ENCODE measurements around the gene RPL22L1. TPM values are rescaled to one million over a fixed set of nuclear protein-coding genes. Genes with fewer than 3 reads are reported as not detected.

Gene RPL22L1
- total and polyA plus RNA-seq, 2 experiments from 2014 or later, result 82.2 to 110 TPM

DNA sequence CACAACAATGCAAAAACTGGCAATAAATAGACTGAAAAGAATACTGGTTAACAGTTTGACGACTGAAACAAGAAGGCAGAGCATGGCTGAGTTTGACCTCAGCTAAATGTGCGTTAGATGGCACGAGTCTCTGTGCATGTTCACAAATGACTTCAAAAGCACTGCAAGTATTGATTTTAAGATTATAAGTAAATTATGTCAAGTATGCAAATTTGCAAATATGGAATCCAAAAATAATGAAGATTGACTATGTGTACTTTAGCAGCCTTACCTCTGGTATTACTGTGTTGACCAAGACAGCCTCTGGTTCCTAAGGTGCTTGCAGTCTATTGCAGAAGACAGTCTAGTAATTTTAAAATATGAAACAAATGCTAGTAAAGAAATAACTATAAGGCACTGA is 41.1 kb upstream of the RPL22L1 start:
- TF ChIP-seq EZH2phosphoT487 (IDR thresholded peaks at IDR 0.05; ENCODE audit: insufficient read depth, low read depth) (no peak), EZH2 (IDR thresholded peaks at IDR 0.05; ENCODE audit: insufficient read depth, poor library complexity, severe bottlenecking) (no peak)
- Histone ChIP-seq H3K4me3 (no peak overlapping the region), H3K79me2 (ENCODE audit: insufficient read depth) (peaks cover 16% of the 10 kb centered on the region), H3K9me3 (ENCODE audit: low read depth) (no peaks in the 10 kb centered on the region), H3F3A (ENCODE audit: insufficient read depth) (peaks cover 21% of the 10 kb centered on the region), H4K20me1 (ENCODE audit: insufficient read depth) (no peaks in the 10 kb centered on the region), H3K9ac (no peak overlapping the region), H3K36me3 (ENCODE audit: low read depth) (no peaks in the 10 kb centered on the region), H3K9me2 (ENCODE audit: insufficient read depth) (no peaks in the 10 kb centered on the region), H3K27me3 (replicated peaks; ENCODE audit: insufficient read depth) (no peaks in the 10 kb centered on the region; the same call in 1 of the 2 replicates), H3K4me1 (ENCODE audit: insufficient read depth) (peaks cover 16% of the 10 kb centered on the region), H3K4me2 (ENCODE audit: unreplicated experiment) (no peak overlapping the region), H3K27ac (no peak overlapping the region), H2AFZ (no peak overlapping the region)
- WGBS, 2 experiments (ENCODE audit: low coverage in 1 of 2, low lambda C conversion rate in 2 of 2, missing lambda C conversion rate in 2 of 2), result 89 to 91% methylated on average over 3 of the region's 3 CpGs
- no peak for DNase-seq
- in situ Hi-C loops (cut with MboI), result no loop called here

- no peak overlapping the region for H3K9ac ChIP-seq
- in situ Hi-C loops (cut with MboI), result no loop called here
Observed at GRCh38 chr3:170910542-170910941, 40.5 kb upstream of the RPL22L1 start.

GRCh38 chr3:170909129-170909903 is 39.3 kb upstream of the RPL22L1 start:
- Histone ChIP-seq H3F3A (ENCODE audit: insufficient read depth) (peaks cover 21% of the 10 kb centered on the region), H3K27ac (peak overlapping the region; percentile 54), H3K4me3 (peak overlapping the region; percentile 88), H3K36me3 (ENCODE audit: low read depth) (no peaks in the 10 kb centered on the region), H3K9ac (no peak overlapping the region), H2AFZ (peak overlapping the region; percentile 92), H3K4me2 (ENCODE audit: unreplicated experiment) (peak overlapping the region; percentile 58), H3K27me3 (replicated peaks; ENCODE audit: insufficient read depth) (no peaks in the 10 kb centered on the region; the same call in 1 of the 2 replicates), H3K9me2 (ENCODE audit: insufficient read depth) (no peaks in the 10 kb centered on the region), H3K79me2 (ENCODE audit: insufficient read depth) (peaks cover 34% of the 10 kb centered on the region), H3K4me1 (ENCODE audit: insufficient read depth) (peaks cover 18% of the 10 kb centered on the region), H3K9me3 (ENCODE audit: low read depth) (no peaks in the 10 kb centered on the region), H4K20me1 (ENCODE audit: insufficient read depth) (no peaks in the 10 kb centered on the region)
- in situ Hi-C loops (cut with MboI), result no loop called here
- WGBS, 2 experiments (ENCODE audit: low coverage in 1 of 2, low lambda C conversion rate in 2 of 2, missing lambda C conversion rate in 2 of 2), result 56% methylated on average over 17 of the region's 17 CpGs
- DNase-seq, result peak; percentile 89
- no peak for TF ChIP-seq EZH2 (IDR thresholded peaks at IDR 0.05; ENCODE audit: insufficient read depth, poor library complexity, severe bottlenecking)
- TF ChIP-seq EZH2phosphoT487 (IDR thresholded peaks at IDR 0.05; ENCODE audit: insufficient read depth, low read depth), result peak; percentile 95

More at GRCh38 chr3:170910542-170910941, 40.5 kb upstream of the RPL22L1 start:
- Histone ChIP-seq H3K36me3 (ENCODE audit: low read depth) (no peaks in the 10 kb centered on the region), H3K4me2 (ENCODE audit: unreplicated experiment) (no peak overlapping the region), H3K4me1 (ENCODE audit: insufficient read depth) (peaks cover 18% of the 10 kb centered on the region), H3K27me3 (replicated peaks; ENCODE audit: insufficient read depth) (no peaks in the 10 kb centered on the region; the same call in 1 of the 2 replicates), H2AFZ (no peak overlapping the region), H4K20me1 (ENCODE audit: insufficient read depth) (no peaks in the 10 kb centered on the region), H3F3A (ENCODE audit: insufficient read depth) (peaks cover 21% of the 10 kb centered on the region), H3K4me3 (no peak overlapping the region), H3K79me2 (ENCODE audit: insufficient read depth) (peaks cover 21% of the 10 kb centered on the region), H3K9me2 (ENCODE audit: insufficient read depth) (no peaks in the 10 kb centered on the region), H3K9me3 (ENCODE audit: low read depth) (no peaks in the 10 kb centered on the region), H3K27ac (no peak overlapping the region)
- peak; percentile 6 for DNase-seq
- TF ChIP-seq EZH2phosphoT487 (IDR thresholded peaks at IDR 0.05; ENCODE audit: insufficient read depth, low read depth) (no peak), EZH2 (IDR thresholded peaks at IDR 0.05; ENCODE audit: insufficient read depth, poor library complexity, severe bottlenecking) (no peak)

DNA sequence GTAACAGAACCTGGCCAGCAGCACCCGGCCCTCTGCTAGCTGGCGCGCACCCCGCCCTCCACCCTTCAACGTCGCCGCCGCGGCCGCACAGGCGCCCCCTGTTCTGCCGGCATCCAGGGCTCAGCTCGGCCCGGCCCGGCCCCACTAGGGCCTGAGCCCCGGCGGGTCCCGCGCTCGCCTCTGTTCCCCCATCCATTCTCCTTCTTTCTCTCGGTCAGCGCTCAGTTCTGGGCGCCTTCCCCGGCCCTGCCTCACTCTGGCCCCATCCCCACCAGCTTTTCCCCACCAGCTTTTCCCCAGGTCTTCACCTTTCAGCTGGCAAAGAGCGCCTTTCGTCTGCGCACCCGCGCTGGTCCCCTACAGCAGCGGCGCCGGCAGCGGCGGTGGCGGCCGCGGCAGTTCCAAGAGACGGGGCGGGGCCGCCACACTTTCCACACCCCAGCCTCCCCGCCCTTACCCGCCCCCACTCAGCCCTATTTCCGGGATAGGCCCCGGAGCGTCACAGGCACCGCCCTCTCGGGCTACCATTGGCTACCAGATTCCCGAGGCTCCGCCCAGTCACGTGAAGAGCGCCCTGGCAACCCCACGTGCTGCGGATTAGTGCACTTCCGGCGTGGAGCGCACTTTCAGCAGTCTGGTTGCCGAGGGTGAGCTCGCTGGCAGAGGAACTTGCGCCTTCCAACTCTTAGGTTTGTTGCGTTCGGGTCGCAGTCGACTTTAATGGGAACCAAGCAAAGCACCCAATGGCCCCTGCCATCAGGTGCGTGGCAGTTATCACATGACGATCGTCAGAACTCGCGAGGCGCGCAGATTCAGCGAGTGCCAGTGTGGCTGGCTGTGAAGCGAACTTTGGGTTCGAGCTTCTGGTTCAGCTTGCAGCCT is 38.5 kb upstream of the RPL22L1 start, which contains the start of gene EIF5A2:
Gene EIF5A2, minus strand, starts transcription at position 403 of the 882 bp plus-strand sequence. CDS start 831 bp downstream, outside the sequence.
- in situ Hi-C loops (cut with MboI), result no loop called here
- Histone ChIP-seq H3K79me2 (ENCODE audit: insufficient read depth) (peaks cover 35% of the 10 kb centered on the region), H3K4me1 (ENCODE audit: insufficient read depth) (peaks cover 18% of the 10 kb centered on the region), H3F3A (ENCODE audit: insufficient read depth) (peaks cover 21% of the 10 kb centered on the region), H3K9me2 (ENCODE audit: insufficient read depth) (no peaks in the 10 kb centered on the region), H3K27ac (peak within 1 kb of the TSS; percentile 70), H2AFZ (peak within 1 kb of the TSS; percentile 92), H3K4me2 (ENCODE audit: unreplicated experiment) (peak within 1 kb of the TSS; percentile 79), H3K9ac (peak within 1 kb of the TSS; percentile 89), H3K4me3 (peak within 1 kb of the TSS; percentile 88), H3K9me3 (ENCODE audit: low read depth) (no peaks in the 10 kb centered on the region), H3K36me3 (ENCODE audit: low read depth) (no peaks in the 10 kb centered on the region), H3K27me3 (replicated peaks; ENCODE audit: insufficient read depth) (no peaks in the 10 kb centered on the region; the same call in 1 of the 2 replicates), H4K20me1 (ENCODE audit: insufficient read depth) (no peaks in the 10 kb centered on the region)
- peak; percentile 99 for DNase-seq
- TF ChIP-seq EZH2 (IDR thresholded peaks at IDR 0.05; ENCODE audit: insufficient read depth, poor library complexity, severe bottlenecking), result no peak
- no peak for TF ChIP-seq EZH2phosphoT487 (IDR thresholded peaks at IDR 0.05; ENCODE audit: insufficient read depth, low read depth)
- 12 to 13% methylated on average over 63 to 72 of the region's 73 CpGs for WGBS, 2 experiments (ENCODE audit: low coverage in 1 of 2, low lambda C conversion rate in 2 of 2, missing lambda C conversion rate in 2 of 2)

All from GM23248 (cell line).